NCI-H69 (cell line): ENCODE results near the gene CBARP.

Experiments used
- DNase-seq: peaks from one replicate; lab custom pipeline; 2025; lab: John Stamatoyannopoulos, UW

The CBARP gene

DNA sequence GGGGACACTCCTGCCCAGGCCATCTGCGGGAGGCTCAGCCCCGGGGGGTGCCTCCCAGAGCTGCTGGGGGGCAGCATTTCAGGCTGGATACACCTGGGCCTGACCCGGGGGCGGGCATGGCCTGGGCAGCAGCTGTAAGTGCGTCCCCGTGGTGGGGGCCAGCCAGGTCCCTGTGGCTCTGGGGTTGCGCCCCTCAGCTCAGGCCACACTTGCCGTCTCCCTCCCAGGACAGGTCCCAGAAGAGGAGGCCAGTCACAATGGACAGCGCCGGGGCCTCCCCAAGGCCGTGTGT lies 11.6 kb downstream of the CBARP start:
- DNase-seq, result no peak

DNA sequence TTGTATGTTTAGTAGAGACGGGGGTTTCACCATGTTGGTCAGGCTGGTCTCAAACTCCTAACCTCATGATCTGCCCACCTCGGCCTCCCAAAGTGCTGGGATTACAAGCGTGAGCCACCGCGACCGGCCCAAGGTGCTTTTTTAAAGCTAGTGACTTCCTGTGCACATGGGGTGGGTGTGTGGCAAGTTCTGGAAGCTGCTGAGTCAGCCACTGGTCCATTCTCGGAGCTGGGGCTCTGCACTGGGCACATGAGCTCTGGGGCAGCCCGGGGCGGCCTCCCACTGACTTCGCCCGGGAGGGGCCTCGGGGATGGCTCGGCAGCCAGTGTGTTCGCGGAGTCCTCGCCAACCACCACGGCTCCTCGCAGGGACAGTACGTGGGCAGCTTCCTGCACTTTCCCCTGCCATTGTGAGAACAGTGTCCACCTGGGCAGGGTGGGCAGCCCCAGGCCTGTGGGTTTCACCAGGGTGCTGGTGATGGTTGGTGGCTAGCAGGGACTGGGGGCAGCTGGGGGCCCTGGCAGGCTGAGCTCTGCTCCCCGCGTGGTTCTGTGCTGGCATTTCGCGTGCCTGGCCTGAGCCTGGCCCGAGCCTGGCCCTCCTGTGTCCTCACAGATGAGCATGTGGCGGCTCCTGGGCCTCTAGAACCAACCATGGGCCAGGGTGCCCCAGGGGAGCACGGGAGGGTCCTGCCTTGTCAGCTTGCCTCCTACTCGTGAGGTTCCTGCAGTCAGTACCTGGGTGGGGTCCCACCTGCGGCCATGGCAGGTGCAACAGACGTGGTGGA lies 12.2 kb downstream of the CBARP start:
- DNase-seq, result no peak

GRCh38 chr19:1224847-1225246 lies 13.0 kb downstream of the CBARP start:
- DNase-seq, result no peak

- no peak for DNase-seq
Observed at GRCh38 chr19:1224047-1224825, 13.6 kb downstream of the CBARP start.

- peak; percentile 42 for DNase-seq
Observed at GRCh38 chr19:1223018-1223855, 14.6 kb downstream of the CBARP start.

- no peak for DNase-seq
Observed at GRCh38 chr19:1222394-1222793, 15.4 kb downstream of the CBARP start.

GRCh38 chr19:1221904-1222255 lies 15.9 kb downstream of the CBARP start:
- DNase-seq, result no peak

GRCh38 chr19:1220976-1221903 lies 16.6 kb downstream of the CBARP start:
- DNase-seq, result no peak

GRCh38 chr19:1220477-1220930 lies 17.3 kb downstream of the CBARP start:
- DNase-seq, result no peak

DNA sequence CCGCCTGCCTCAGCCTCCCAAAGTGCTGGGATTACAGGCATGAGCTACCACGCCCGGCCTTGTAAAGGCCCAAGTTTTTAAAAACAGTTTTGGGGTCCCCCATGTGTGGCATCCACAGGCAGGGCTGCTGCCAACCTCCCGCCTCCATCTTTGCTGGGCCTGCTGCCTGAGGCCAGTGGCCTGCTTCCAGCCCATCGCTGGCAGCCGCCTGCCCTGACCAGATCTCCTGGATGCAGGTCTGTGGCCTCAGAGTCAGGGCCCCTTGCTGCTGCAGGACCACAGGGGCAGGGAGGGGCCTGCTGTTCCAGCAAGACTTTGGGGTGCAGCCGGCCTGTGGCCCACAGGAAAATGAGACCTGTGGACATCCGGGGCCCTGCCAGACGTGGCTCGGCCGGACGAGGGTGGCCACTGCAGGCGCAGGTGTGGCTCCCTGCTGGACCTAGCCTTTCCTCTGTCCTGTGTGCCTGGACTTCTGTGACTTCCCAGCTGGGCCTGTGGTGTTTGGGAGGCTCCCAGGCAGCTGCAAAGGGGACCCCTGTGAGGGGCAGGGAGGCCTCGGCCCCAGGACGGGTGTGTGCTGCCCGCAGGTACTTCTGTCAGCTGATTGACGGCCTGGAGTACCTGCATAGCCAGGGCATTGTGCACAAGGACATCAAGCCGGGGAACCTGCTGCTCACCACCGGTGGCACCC lies 17.9 kb downstream of the CBARP start:
- DNase-seq, result no peak

GRCh38 chr19:1218751-1219567 lies 18.8 kb downstream of the CBARP start:
- no peak for DNase-seq

DNA sequence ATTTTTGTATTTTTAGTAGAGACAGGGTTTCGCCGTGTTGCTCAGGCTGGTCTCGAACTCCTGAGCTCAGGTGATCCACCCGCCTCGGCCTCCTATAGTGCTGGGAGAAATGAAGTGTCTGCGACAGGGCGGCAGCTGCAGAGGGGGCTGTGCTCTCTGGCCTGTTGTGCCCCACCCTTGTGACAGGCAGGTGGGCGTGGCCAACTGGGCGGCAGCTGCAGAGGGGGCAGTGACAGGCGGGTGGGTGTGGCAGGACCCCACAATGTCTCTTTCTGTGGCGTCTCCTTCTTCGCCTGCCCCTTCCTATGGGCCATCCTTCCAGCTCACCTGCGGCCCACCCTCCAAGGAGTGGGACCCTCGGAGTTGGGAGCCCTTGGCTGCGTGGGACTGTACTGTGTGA lies 20.4 kb downstream of the CBARP start:
- no peak for DNase-seq

- no peak for DNase-seq
Observed at GRCh38 chr19:1216756-1217155, 21.0 kb downstream of the CBARP start.

DNA sequence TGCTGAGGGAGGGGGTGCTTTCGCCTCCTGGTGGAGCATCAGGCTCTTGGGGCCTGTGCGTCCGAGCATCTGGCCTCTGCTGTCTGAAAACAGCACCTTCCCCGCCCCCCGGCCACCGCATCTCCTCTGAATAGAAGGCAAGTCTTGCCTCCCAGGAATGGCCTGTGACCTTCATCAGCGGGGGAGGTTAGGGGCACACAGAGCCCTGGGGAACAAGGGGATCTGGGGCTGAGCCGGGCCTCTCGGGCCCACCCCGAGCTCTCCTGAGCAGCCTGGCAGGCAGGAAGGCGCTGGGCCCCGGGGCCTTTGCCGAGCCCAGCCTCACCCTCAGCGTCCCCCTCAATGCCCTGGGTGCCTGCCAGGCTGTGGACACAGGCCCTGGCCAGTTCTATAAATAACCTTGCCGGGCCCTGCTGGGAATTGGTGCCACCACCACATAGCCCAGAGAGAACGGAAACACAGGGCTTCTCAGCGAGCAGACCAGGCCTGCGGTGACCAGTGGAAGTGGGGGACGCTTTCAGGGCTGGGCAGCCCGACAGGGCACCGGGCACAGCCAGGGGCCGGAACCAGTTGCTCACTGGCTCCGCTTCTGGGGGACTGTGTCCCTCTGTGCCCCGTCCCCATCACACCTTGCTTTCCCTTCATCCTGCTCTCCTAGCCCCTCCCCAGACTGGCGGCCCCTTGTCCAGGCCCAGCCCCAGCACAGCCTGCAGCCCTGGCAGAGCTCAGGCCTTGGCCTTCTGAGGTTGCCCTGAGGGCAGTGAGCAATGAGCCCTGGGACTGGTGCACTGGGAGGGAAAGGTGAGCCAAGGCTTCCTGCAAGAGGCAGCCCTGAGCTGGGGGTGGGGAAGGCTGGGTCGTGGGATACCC lies 22.7 kb downstream of the CBARP start:
- no peak for DNase-seq

- DNase-seq, result no peak
Observed at GRCh38 chr19:1214299-1214861, 23.4 kb downstream of the CBARP start.

- no peak for DNase-seq
Observed at GRCh38 chr19:1213391-1214286, 24.2 kb downstream of the CBARP start.

DNA sequence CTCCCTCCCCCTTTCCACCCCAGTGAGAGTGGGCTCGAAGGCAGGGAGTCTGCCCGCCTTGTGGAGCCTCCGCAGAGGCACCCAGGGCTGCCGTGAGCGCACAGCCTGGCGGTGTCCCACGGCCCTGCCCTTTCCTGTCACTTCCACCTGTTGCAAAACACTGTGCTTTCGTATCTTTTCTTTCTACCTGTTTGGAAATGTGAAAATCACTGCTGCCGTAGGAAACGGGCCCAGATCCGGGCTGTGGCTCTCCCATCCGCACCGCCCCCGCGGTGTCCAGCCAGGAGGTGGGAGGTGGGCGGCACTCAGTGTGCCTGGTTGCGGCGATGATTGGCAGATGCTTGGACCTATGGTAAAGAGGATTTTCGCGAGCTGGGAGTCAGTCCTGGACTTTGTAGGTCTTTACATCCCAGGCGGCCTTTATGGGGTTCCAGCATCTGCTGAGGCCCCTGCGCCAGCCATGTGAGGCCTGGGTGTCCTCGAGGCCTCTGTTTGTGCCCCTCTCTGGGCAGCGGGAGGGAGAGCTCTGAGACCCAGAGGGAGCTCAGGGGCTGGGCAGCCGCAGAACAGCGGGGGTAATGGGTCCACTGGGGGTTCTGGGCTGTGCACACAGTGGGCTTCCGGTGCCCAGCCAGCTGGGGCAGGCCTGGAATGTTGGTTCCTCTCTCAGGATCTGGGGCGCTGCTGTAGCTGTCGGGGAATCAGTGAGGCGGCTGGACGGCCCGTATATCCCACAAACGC lies 26.1 kb downstream of the CBARP start:
- DNase-seq, result no peak
